Mammary epithelial cell (primary cell): ENCODE data around the gene C20orf96.

Experiments
- EZH2 ChIP-seq: IDR thresholded peaks from 2 replicates; pipeline ENCODE4 v1.6.1; 2012; ENCODE audit warnings: low read length, inconsistent platforms, borderline replicate concordance
- TF ChIP-seq, protein P1 (sequence below), 2 donors: IDR thresholded peaks in 1 of 2; conservative IDR thresholded peaks in 1 of 2; 2 replicates each; pipeline ENCODE4 v1.5.1; 2011 to 2012; ENCODE audit warnings: inconsistent platforms in 2 of 2, low read length in 2 of 2, mild to moderate bottlenecking in 2 of 2, control low read depth in 1 of 2, low read depth in 1 of 2; ENCODE audit not compliant: insufficient read depth in 1 of 2; ENCODE audit errors: extremely low read depth in 1 of 2

DNA sequence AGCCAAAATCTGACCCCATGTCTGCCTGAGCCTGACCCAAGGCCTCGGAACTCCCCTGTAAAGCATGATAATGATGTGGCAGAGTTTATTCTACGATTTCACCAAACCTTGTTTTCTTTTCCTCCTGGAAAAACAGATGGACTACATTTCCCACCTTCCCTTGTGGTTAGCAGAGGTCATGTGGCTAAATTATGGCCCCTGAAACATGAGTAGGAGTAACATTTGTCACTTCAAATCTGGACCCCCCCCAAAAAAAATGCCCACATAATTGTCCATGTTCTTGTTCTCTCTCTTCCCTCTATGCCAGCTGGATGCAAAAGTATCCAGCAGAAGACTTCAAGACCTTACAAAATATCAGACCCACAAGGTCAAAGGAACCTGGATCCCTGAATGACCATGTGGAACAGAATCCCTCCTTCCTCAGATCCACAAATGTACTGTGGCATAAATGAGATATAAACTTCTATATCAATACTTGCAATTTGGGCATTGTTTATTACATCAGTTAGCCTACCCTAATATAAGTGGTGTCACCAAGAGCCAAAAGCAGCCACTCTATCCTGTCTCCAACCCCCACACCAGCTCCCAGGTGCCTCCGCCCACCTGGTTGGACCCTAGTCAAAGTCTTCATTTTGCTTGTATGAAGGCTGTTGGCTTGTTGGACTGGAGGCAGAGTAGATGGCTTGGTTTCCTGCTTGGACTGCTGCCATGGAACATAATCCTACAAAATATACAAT, 1.4 kb downstream of the C20orf96 start:
- TF ChIP-seq EZH2 = no peak
- TF ChIP-seq, protein P1, sequence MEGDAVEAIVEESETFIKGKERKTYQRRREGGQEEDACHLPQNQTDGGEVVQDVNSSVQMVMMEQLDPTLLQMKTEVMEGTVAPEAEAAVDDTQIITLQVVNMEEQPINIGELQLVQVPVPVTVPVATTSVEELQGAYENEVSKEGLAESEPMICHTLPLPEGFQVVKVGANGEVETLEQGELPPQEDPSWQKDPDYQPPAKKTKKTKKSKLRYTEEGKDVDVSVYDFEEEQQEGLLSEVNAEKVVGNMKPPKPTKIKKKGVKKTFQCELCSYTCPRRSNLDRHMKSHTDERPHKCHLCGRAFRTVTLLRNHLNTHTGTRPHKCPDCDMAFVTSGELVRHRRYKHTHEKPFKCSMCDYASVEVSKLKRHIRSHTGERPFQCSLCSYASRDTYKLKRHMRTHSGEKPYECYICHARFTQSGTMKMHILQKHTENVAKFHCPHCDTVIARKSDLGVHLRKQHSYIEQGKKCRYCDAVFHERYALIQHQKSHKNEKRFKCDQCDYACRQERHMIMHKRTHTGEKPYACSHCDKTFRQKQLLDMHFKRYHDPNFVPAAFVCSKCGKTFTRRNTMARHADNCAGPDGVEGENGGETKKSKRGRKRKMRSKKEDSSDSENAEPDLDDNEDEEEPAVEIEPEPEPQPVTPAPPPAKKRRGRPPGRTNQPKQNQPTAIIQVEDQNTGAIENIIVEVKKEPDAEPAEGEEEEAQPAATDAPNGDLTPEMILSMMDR (conservative IDR thresholded peaks at IDR 0.05 in 1 of 2, IDR thresholded peaks at IDR 0.05 in 1 of 2; ENCODE audit: extremely low read depth in 1 of 2, insufficient read depth in 1 of 2, low read depth in 1 of 2, low read length in 2 of 2) = no peak
